OCI-LY3 (cell line): ENCODE data around the gene SPPL3.

Source experiments
- EZH2phosphoT487 ChIP-seq: fragments of 200-600 bp; shearing (Covaris generic); IDR thresholded peaks from 2 replicates; pipeline ENCODE4 v1.6.1; 2018; ENCODE audit warnings: antibody characterized with exemption, mixed run types, low read depth
- TF ChIP-seq, protein P1 (sequence below): fragments of 200-600, 300-600 bp; sonication (generic); IDR thresholded peaks from 2 replicates; pipeline ENCODE4 v1.5.1; 2014; ENCODE audit warnings: antibody characterized with exemption, low read length, low read depth

DNA sequence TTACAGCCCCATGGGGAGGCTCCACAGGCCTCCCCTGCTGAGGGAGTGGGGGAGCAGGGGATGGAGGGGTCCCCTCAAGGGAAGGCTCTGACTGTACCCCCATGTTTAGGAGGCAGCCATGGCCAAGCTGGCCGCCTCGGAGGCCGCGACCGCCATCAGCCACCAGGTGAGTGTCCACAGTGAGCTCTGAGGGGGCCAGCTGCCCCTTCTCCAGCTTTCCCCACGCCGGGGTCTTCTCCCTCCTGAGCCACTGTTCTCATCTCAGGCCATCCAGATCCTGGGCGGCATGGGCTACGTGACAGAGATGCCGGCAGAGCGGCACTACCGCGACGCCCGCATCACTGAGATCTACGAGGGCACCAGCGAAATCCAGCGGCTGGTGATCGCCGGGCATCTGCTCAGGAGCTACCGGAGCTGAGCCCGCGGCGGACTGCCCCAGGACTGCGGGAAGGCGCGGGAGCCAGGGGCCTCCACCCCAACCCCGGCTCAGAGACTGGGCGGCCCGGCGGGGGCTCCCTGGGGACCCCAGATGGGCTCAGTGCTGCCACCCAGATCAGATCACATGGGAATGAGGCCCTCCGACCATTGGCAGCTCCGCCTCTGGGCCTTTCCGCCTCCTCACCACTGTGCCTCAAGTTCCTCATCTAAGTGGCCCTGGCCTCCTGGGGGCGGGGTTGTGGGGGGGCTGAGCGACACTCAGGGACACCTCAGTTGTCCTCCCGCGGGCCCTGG lies 165.0 kb downstream of the SPPL3 start:
- TF ChIP-seq, protein P1, sequence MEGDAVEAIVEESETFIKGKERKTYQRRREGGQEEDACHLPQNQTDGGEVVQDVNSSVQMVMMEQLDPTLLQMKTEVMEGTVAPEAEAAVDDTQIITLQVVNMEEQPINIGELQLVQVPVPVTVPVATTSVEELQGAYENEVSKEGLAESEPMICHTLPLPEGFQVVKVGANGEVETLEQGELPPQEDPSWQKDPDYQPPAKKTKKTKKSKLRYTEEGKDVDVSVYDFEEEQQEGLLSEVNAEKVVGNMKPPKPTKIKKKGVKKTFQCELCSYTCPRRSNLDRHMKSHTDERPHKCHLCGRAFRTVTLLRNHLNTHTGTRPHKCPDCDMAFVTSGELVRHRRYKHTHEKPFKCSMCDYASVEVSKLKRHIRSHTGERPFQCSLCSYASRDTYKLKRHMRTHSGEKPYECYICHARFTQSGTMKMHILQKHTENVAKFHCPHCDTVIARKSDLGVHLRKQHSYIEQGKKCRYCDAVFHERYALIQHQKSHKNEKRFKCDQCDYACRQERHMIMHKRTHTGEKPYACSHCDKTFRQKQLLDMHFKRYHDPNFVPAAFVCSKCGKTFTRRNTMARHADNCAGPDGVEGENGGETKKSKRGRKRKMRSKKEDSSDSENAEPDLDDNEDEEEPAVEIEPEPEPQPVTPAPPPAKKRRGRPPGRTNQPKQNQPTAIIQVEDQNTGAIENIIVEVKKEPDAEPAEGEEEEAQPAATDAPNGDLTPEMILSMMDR: no peak
- TF ChIP-seq EZH2phosphoT487: no peak
